ENCODE data around the gene OR8B4.

DNA sequence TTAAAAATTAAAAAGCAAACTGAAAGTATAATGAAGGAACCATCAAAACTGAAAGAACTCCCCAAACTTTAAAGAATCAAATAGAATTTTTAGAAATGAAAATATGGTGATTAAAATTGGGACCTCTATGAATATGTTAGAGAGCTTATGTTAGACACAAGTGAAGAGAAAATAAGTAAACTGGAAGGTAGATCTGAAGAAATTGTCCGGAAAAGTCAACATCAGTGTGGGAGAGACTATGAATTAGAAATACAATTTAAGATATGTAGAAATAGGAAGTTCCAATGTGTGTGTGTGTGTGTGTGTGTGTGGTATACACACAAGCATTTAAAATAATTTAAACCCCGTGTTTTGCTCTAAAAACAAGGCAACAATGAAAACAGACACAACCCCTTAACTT is 4.9 kb upstream of the OR8B4 start:
- TF ChIP-seq, protein P1, sequence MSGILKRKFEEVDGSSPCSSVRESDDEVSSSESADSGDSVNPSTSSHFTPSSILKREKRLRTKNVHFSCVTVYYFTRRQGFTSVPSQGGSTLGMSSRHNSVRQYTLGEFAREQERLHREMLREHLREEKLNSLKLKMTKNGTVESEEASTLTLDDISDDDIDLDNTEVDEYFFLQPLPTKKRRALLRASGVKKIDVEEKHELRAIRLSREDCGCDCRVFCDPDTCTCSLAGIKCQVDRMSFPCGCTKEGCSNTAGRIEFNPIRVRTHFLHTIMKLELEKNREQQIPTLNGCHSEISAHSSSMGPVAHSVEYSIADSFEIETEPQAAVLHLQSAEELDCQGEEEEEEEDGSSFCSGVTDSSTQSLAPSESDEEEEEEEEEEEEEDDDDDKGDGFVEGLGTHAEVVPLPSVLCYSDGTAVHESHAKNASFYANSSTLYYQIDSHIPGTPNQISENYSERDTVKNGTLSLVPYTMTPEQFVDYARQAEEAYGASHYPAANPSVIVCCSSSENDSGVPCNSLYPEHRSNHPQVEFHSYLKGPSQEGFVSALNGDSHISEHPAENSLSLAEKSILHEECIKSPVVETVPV (CRISPR knock-in tag; IDR thresholded peaks at IDR 0.05) = no peak
- TF ChIP-seq, protein P2, sequence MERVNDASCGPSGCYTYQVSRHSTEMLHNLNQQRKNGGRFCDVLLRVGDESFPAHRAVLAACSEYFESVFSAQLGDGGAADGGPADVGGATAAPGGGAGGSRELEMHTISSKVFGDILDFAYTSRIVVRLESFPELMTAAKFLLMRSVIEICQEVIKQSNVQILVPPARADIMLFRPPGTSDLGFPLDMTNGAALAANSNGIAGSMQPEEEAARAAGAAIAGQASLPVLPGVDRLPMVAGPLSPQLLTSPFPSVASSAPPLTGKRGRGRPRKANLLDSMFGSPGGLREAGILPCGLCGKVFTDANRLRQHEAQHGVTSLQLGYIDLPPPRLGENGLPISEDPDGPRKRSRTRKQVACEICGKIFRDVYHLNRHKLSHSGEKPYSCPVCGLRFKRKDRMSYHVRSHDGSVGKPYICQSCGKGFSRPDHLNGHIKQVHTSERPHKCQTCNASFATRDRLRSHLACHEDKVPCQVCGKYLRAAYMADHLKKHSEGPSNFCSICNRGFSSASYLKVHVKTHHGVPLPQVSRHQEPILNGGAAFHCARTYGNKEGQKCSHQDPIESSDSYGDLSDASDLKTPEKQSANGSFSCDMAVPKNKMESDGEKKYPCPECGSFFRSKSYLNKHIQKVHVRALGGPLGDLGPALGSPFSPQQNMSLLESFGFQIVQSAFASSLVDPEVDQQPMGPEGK (CRISPR knock-in tag; IDR thresholded peaks at IDR 0.05; ENCODE audit: borderline replicate concordance) = no peak
- no peak for TF ChIP-seq ISL1 (CRISPR knock-in tag; IDR thresholded peaks at IDR 0.05)
- TF ChIP-seq PPARA (CRISPR knock-in tag; IDR thresholded peaks at IDR 0.05; ENCODE audit: borderline replicate concordance) = no peak
- no peak for TF ChIP-seq ZFP3 (CRISPR knock-in tag; IDR thresholded peaks at IDR 0.05)
- TF ChIP-seq ZC3H10 (CRISPR knock-in tag; IDR thresholded peaks at IDR 0.05) = no peak
- TF ChIP-seq ARNTL (CRISPR knock-in tag; IDR thresholded peaks at IDR 0.05; ENCODE audit: borderline replicate concordance, low read depth) = no peak
- no peak for TF ChIP-seq RARB (CRISPR knock-in tag; IDR thresholded peaks at IDR 0.05)
- no peak for TF ChIP-seq OSR1 (CRISPR knock-in tag; IDR thresholded peaks at IDR 0.05)
- peak; percentile 80 for TF ChIP-seq ZFP30 (CRISPR knock-in tag; IDR thresholded peaks at IDR 0.05)

Measured in SK-N-SH treated with all-trans-retinoic acid at 6 μM for 48 hours (cell line).